ENCODE measurements around the gene KAT14.
"Not testable (repeated sequence)": the region's sequence is repeated elsewhere in the genome, so short reads cannot be mapped to it uniquely, and the experiment has no call there.

Gene KAT14

GRCh38 chr20:18187020-18187419, 49.4 kb downstream of the KAT14 start:
- Mint-ChIP-seq H3K4me3 (no peak overlapping the region), H3K4me1 (peaks cover 5% of the 10 kb centered on the region), H3K27me3 (ENCODE audit: low read depth) (no peaks in the 10 kb centered on the region), H3K9me3 (no peaks in the 10 kb centered on the region), H3K36me3 (ENCODE audit: low read depth) (peaks cover 64% of the 10 kb centered on the region), H3K27ac (no peak overlapping the region)
- TF ChIP-seq CTCF (IDR thresholded peaks at IDR 0.05; ENCODE audit: unreplicated experiment in 3 of 3) = no peak

GRCh38 chr20:18188434-18188833, 50.8 kb downstream of the KAT14 start:
- Mint-ChIP-seq H3K27ac (peak overlapping the region in 1 of 3 experiments; percentile 52), H3K27me3 (ENCODE audit: low read depth) (no peaks in the 10 kb centered on the region), H3K36me3 (ENCODE audit: low read depth) (peaks cover 58% of the 10 kb centered on the region), H3K4me1 (peaks cover 5% of the 10 kb centered on the region), H3K9me3 (no peaks in the 10 kb centered on the region), H3K4me3 (no peak overlapping the region)
- no peak for TF ChIP-seq CTCF (IDR thresholded peaks at IDR 0.05; ENCODE audit: unreplicated experiment in 3 of 3)

- Mint-ChIP-seq H3K27me3 (ENCODE audit: low read depth) (no peaks in the 10 kb centered on the region), H3K27ac (no peak overlapping the region), H3K9me3 (no peaks in the 10 kb centered on the region), H3K4me3 (no peak overlapping the region), H3K4me1 (peaks cover 5% of the 10 kb centered on the region), H3K36me3 (ENCODE audit: low read depth) (peaks cover 52% of the 10 kb centered on the region)
- no peak for TF ChIP-seq CTCF (IDR thresholded peaks at IDR 0.05; ENCODE audit: unreplicated experiment in 3 of 3)
Observed at GRCh38 chr20:18190338-18191233, 52.9 kb downstream of the KAT14 start.

GRCh38 chr20:18191306-18191705, 53.6 kb downstream of the KAT14 start:
- no peaks in the 10 kb centered on the region for H3K9me3 Mint-ChIP-seq
- H3K4me1 Mint-ChIP-seq = peaks cover 5% of the 10 kb centered on the region
- H3K27ac Mint-ChIP-seq = no peak overlapping the region
- no peaks in the 10 kb centered on the region for H3K27me3 Mint-ChIP-seq (ENCODE audit: low read depth)
- H3K36me3 Mint-ChIP-seq (ENCODE audit: low read depth) = peaks cover 49% of the 10 kb centered on the region
- H3K4me3 Mint-ChIP-seq = no peak overlapping the region
- no peak for TF ChIP-seq CTCF (IDR thresholded peaks at IDR 0.05; ENCODE audit: unreplicated experiment in 3 of 3)

GRCh38 chr20:18194461-18194860, 56.8 kb downstream of the KAT14 start:
- H3K36me3 Mint-ChIP-seq (ENCODE audit: low read depth) = peaks cover 33% of the 10 kb centered on the region
- not testable (repeated sequence) for H3K27ac Mint-ChIP-seq; H3K27me3 Mint-ChIP-seq (ENCODE audit: low read depth); H3K9me3 Mint-ChIP-seq; H3K4me3 Mint-ChIP-seq; H3K4me1 Mint-ChIP-seq

- Mint-ChIP-seq H3K4me1 (no peaks in the 10 kb centered on the region), H3K27ac (no peak overlapping the region), H3K36me3 (ENCODE audit: low read depth) (peaks cover 33% of the 10 kb centered on the region), H3K9me3 (peaks cover 2% of the 10 kb centered on the region), H3K4me3 (no peak overlapping the region), H3K27me3 (ENCODE audit: low read depth) (no peaks in the 10 kb centered on the region)
- TF ChIP-seq CTCF (IDR thresholded peaks at IDR 0.05; ENCODE audit: unreplicated experiment in 3 of 3) = no peak
Observed at GRCh38 chr20:18195931-18196330, 58.3 kb downstream of the KAT14 start.
